GM06990 (cell line): ENCODE data around the gene PDLIM4.
A peak's percentile ranks its signal among the peaks of the same experiment; 100 is the strongest.

Experiments used
- DNase-seq: peaks from one replicate; pipeline ENCODE4 v3.0.0-alpha.2; 2011; ENCODE audit not compliant: insufficient read length; ENCODE audit errors: extremely low read depth
- H3K27me3 ChIP-seq: replicated peaks from 2 replicates; pipeline ENCODE4 v1.6.0; 2011; ENCODE audit warnings: low read length; ENCODE audit not compliant: control insufficient read depth, insufficient read depth
- H3K36me3 ChIP-seq: 2 replicates; pipeline ENCODE4 v1.5.1; 2011; ENCODE audit warnings: low read length; ENCODE audit not compliant: control insufficient read depth, insufficient read depth
- H3K4me3 ChIP-seq: replicated peaks from 2 replicates; pipeline ENCODE4 v1.5.1; 2011; ENCODE audit warnings: low read depth, mild to moderate bottlenecking, control low read depth, low read length
- TF ChIP-seq, protein P1 (sequence below): IDR thresholded peaks from 2 replicates; pipeline ENCODE4 v1.5.1; 2011; ENCODE audit warnings: low read length, control low read depth, mild to moderate bottlenecking, inconsistent platforms; ENCODE audit not compliant: insufficient read depth, poor library complexity, severe bottlenecking

Gene PDLIM4

DNA sequence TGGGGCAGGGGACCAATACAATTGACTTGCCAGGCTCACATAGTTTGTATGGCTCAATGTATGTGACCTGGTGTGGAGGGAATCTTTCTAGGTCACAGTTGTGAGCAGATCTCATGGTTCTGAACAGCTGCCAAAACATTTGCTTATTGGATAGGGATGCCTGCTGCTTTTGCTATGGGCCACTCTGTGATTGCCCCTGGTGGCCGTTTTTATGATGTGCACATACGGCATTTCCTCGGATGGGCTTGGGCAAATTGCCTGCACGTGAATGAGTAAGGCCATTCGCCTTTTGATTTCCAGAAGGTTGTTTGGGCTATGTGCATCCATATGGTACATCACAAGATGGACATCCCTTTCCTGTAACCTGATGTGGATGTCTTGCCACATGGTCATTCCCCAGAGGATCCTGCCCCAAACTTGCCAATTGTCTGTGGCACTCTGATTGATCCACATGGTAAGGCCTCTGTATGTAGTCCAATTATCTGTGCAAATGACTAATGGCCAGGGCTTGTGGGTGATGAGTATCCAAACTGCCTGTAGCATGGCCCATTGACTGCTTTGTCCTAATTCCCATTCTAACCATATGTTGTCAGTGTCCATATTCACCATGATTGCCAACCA lies 26.0 kb downstream of the PDLIM4 start:
- H3K4me3 ChIP-seq, result no peak overlapping the region
- DNase-seq, result no peak
- no peaks in the 10 kb centered on the region; the same call in 1 of the 2 replicates for H3K27me3 ChIP-seq
- TF ChIP-seq, protein P1, sequence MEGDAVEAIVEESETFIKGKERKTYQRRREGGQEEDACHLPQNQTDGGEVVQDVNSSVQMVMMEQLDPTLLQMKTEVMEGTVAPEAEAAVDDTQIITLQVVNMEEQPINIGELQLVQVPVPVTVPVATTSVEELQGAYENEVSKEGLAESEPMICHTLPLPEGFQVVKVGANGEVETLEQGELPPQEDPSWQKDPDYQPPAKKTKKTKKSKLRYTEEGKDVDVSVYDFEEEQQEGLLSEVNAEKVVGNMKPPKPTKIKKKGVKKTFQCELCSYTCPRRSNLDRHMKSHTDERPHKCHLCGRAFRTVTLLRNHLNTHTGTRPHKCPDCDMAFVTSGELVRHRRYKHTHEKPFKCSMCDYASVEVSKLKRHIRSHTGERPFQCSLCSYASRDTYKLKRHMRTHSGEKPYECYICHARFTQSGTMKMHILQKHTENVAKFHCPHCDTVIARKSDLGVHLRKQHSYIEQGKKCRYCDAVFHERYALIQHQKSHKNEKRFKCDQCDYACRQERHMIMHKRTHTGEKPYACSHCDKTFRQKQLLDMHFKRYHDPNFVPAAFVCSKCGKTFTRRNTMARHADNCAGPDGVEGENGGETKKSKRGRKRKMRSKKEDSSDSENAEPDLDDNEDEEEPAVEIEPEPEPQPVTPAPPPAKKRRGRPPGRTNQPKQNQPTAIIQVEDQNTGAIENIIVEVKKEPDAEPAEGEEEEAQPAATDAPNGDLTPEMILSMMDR, result peak; percentile 42
- H3K36me3 ChIP-seq, result no peaks in the 10 kb centered on the region

DNA sequence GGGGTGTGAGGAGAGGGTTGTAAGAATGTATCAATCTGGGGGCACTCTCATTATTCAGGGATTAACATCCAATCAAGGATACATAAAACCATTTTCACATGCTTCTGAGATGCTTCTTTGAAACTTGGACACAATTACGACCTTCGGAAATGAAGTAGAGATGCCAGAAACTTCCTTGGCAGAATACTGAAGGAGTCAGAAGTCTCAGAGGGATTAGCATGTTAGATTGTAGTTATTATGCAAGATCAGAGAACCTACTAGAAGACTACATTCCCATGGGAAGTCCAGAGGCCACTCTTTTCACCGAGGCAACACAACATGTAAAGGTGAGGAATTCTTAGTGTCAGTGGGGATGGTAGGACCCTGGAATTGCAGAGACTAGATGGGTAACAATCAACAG lies 31.6 kb downstream of the PDLIM4 start:
- Histone ChIP-seq H3K36me3 (no peaks in the 10 kb centered on the region), H3K27me3 (no peaks in the 10 kb centered on the region; the same call in 1 of the 2 replicates), H3K4me3 (no peak overlapping the region)
- DNase-seq, result no peak
- TF ChIP-seq, protein P1, result no peak

DNA sequence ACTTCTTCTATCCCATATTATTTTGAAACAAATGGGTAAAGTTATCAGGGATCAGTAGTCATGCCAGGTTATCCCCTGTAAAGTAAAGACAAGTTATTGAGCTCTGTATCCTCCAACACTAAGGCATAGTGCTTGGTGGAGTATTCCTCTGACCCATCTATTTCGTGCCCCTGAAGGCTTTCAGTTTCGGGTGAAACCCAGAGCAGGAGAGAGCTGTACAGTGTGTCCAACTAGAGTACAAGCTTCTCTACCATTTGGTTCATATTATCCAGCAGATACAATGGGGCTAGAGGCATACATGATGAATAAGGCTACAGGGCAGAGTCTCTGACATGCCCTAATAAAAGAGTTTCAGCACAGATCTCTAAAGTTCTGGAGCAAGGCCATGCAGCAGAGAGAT lies 33.5 kb downstream of the PDLIM4 start:
- Histone ChIP-seq H3K4me3 (no peak overlapping the region), H3K36me3 (no peaks in the 10 kb centered on the region), H3K27me3 (peaks cover 4% of the 10 kb centered on the region)
- TF ChIP-seq, protein P1, result no peak
- no peak for DNase-seq

DNA sequence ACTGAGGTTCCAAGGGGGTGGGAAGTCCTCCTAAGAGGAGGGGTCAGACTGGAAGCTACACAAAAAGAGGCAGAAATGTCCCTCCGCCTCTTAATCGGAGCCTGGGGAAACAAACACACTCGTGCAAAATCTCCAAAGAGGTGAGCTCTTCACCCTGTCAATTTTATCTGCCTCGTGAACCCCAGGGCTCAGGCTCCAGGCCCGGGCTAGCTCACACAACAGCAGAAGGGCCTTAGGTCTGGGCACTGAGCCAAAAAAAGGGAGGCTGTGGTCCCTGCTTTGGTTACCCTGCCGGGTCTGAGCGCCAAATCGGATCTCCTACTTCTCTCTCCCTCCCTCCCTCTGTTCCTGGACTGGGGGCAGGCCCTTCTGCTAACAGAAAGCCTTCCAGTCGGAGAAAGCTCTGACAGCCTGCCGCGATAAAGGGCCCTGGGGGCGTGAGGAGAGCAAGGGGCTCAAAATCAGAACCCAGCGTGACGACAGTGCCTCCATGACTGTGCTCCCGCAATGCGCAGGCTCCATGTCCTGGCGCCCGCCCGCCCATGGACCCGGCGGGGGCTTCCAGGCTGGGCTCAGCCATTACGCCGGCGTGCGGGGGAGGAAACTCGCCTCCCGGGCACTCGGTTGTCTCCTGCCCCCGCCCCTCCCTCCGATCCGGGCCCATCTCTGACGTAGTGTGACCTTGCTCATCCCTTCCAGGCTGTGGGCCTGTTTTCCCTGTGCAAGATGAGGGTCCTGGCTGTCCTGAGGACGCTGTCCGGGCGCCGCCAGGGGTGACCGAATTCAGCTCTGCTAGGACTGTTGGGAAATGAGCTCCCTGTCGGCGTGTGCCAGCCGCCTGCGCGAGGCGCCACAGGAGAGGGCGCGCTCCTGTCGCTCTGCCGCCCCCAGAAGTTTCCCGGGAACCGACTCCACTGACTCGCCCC lies 35.8 kb downstream of the PDLIM4 start:
- Histone ChIP-seq H3K36me3 (no peaks in the 10 kb centered on the region), H3K27me3 (peaks cover 4% of the 10 kb centered on the region), H3K4me3 (peak overlapping the region; percentile 61)
- TF ChIP-seq, protein P1, result peak; percentile 33
- DNase-seq, result peak; percentile 70

DNA sequence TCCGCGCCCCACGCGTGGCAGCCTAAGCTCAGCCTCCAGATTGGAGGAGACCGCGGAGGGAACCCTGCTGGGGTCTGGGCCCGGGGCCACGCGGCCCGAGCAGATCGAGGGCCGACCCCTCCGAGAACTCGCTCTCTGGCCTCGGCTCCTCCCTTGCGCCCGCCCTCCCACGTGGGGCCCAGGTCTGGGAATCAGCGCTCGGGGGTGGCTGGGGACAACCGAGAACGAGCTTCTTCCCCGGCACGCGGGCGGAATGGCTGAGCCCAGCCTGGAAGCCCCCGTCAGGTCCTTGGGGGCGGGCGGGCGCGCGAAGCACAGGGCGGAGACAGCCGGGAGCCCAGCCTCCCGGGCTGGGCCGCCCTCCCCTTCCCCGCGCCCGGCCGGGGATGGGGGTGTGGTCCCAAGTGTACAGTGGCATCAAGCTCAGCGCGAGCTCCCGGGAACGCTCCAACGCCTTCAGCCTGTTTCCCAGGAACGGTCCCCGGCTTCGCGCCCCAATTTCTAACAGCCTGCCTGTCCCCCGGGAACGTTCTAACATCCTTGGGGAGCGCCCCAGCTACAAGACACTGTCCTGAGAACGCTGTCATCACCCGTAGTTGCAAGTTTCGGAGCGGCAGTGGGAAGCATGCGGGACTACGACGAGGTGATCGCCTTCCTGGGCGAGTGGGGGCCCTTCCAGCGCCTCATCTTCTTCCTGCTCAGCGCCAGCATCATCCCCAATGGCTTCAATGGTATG lies 36.7 kb downstream of the PDLIM4 start, which contains the start of gene SLC22A4:
SLC22A4 (plus strand) TSS at position 403 of the 736 bp plus-strand sequence; CDS start at position 626, 223 bp downstream.
- Histone ChIP-seq H3K36me3 (no peaks in the 10 kb centered on the region), H3K27me3 (peaks cover 4% of the 10 kb centered on the region), H3K4me3 (peak within 1 kb of the TSS; percentile 61)
- TF ChIP-seq, protein P1, result no peak
- DNase-seq, result peak; percentile 75
